ENCODE results near the gene ZNF580. TPM values are rescaled to one million over a fixed set of nuclear protein-coding genes. Genes with fewer than 3 reads are reported as not detected.

Gene ZNF580
- total RNA-seq, 2 donors from 2014 or later, result 29.7 to 36.1 TPM

GRCh38 chr19:55605207-55605636 lies 35.6 kb upstream of the ZNF580 start:
- Histone ChIP-seq H3K9me3 (no peaks in the 10 kb centered on the region), H3K27me3 (no peaks in the 10 kb centered on the region), H3K4me1 (peaks cover 34% of the 10 kb centered on the region), H3K36me3 (replicated peaks in 1 of 2; ENCODE audit: insufficient read depth in 1 of 2, low read depth in 2 of 2) (no peaks in the 10 kb centered on the region), H3K27ac (peak overlapping the region; percentile 82 to 94 (median 85)), H3K4me3 (peak overlapping the region; percentile 84 to 86)
- TF ChIP-seq, protein P1, sequence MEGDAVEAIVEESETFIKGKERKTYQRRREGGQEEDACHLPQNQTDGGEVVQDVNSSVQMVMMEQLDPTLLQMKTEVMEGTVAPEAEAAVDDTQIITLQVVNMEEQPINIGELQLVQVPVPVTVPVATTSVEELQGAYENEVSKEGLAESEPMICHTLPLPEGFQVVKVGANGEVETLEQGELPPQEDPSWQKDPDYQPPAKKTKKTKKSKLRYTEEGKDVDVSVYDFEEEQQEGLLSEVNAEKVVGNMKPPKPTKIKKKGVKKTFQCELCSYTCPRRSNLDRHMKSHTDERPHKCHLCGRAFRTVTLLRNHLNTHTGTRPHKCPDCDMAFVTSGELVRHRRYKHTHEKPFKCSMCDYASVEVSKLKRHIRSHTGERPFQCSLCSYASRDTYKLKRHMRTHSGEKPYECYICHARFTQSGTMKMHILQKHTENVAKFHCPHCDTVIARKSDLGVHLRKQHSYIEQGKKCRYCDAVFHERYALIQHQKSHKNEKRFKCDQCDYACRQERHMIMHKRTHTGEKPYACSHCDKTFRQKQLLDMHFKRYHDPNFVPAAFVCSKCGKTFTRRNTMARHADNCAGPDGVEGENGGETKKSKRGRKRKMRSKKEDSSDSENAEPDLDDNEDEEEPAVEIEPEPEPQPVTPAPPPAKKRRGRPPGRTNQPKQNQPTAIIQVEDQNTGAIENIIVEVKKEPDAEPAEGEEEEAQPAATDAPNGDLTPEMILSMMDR (IDR thresholded peaks at IDR 0.05), result no peak
- TF ChIP-seq POLR2A (IDR thresholded peaks at IDR 0.05), result peak in 2 of 3 donors; percentile 42 to 60
- 0% methylated on average over 7 to 43 of the region's 43 CpGs for WGBS, 2 donors
- peak; percentile 84 for ATAC-seq
- peak; percentile 96 to 98 (median 98) for DNase-seq
- intact Hi-C loops (cut with DNase I), result no loop called here

DNA sequence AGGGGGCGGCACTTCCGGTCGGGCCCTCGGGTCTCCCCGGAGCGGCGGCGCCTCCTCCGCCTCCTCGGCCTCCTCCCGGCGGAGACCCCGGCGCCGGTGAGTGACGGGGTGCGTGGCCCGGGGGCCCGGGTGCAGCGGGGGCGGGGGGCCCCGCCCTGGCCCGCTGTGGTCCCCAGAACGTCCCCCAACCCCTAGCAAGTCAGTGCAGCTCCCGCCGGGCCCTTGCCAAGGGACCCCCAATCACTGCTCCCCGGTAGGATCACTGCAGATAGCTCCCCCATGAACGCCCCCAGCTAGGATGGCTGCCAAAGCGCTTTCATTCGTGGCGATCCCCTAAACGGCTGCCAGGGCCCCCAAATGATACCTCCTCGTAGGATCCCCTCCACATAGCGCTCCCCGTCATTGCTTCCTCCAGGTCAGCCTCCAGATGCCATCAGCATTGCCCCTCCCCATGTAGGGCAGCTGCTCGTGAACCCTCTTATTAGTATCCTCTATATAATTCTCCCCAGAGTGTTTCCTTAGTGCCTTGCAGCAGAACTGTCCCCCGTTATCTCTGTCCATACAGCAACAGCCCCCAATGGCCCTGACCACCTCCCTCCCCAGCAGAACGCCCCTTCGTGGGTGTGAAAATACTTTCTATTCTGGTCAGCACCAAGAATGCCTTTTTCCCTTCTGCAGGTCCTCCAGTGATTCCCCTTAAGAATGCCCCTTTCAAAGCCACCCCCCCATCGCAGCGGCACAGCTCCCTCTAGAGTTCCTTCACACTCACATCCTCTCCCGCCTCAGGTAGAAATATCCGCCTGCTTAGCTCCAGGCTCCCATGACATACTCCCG lies 34.9 kb upstream of the ZNF580 start, which contains the start of gene ZNF865:
ZNF865 (plus strand) TSS at position 11 of the 834 bp plus-strand sequence. CDS start 7,972 bp downstream, outside the sequence.
- Histone ChIP-seq H3K9me3 (no peaks in the 10 kb centered on the region), H3K27ac (peak within 1 kb of the TSS; percentile 82 to 94 (median 85)), H3K27me3 (no peaks in the 10 kb centered on the region), H3K4me3 (peak within 1 kb of the TSS; percentile 84 to 86), H3K36me3 (replicated peaks in 1 of 2; ENCODE audit: insufficient read depth in 1 of 2, low read depth in 2 of 2) (no peaks in the 10 kb centered on the region), H3K4me1 (peaks cover 31% of the 10 kb centered on the region)
- WGBS, 2 donors, result 0 to 3% methylated on average over 16 to 21 of the region's 44 CpGs
- TF ChIP-seq, protein P1 (IDR thresholded peaks at IDR 0.05), result peak; percentile 42 to 90 (median 71)
- peak in 1 of 3 donors; percentile 11 for TF ChIP-seq POLR2A (IDR thresholded peaks at IDR 0.05)
- intact Hi-C loops (cut with DNase I), result no loop called here
- ATAC-seq (peak; percentile 49), DNase-seq (peak; percentile 69 to 75 (median 70))

- no peaks in the 10 kb centered on the region for H3K27me3 ChIP-seq
- ATAC-seq (no peak), DNase-seq (no peak)
- H3K9me3 ChIP-seq, result no peaks in the 10 kb centered on the region
- peak overlapping the region in 3 of 4 donors; percentile 83 to 94 (median 87) for H3K27ac ChIP-seq
- no peaks in the 10 kb centered on the region for H3K36me3 ChIP-seq (replicated peaks in 1 of 2; ENCODE audit: insufficient read depth in 1 of 2, low read depth in 2 of 2)
- TF ChIP-seq POLR2A (IDR thresholded peaks at IDR 0.05), result no peak
- TF ChIP-seq, protein P1 (IDR thresholded peaks at IDR 0.05), result no peak
- no peak overlapping the region for H3K4me3 ChIP-seq
- 18% methylated on average over 12 of the region's 12 CpGs for WGBS, 2 donors
- H3K4me1 ChIP-seq, result peaks cover 29% of the 10 kb centered on the region
- intact Hi-C loops (cut with DNase I), result no loop called here
Observed at GRCh38 chr19:55606471-55606787, 34.4 kb upstream of the ZNF580 start.

GRCh38 chr19:55606817-55607216 lies 34.0 kb upstream of the ZNF580 start:
- Histone ChIP-seq H3K27ac (no peak overlapping the region), H3K4me1 (peaks cover 32% of the 10 kb centered on the region), H3K4me3 (no peak overlapping the region), H3K36me3 (replicated peaks in 1 of 2; ENCODE audit: insufficient read depth in 1 of 2, low read depth in 2 of 2) (no peaks in the 10 kb centered on the region), H3K27me3 (no peaks in the 10 kb centered on the region), H3K9me3 (no peaks in the 10 kb centered on the region)
- TF ChIP-seq, protein P1 (IDR thresholded peaks at IDR 0.05), result no peak
- no peak for TF ChIP-seq POLR2A (IDR thresholded peaks at IDR 0.05)
- no peak for ATAC-seq
- no peak for DNase-seq
- WGBS, 2 donors, result 52 to 68% methylated on average over 9 of the region's 9 CpGs
- intact Hi-C loops (cut with DNase I), result no loop called here
